ENCODE results near the gene SP7.

The SP7 gene

DNA sequence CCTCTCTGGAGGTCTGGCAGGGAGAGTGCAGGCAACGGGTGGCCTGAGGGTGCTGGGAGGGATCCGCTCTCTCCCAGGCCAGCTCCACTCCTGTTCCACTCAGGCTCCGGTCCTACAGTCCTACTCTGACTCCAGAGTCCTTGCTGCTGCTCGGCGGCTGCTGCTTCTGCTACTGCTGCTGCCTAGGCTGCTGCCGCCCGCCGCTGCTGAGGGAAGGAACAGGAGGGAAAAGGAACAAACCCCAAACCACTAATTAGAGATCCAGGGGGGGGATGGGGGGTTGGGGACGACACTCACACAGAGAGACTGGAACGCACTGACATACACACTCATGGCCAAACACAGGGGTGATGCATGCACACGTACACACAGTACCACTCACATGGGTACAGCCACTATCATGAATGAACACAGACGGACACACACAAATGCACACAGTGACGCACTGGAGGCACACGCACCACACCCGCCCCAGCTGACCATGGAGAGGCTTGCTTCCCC lies at the start of gene SP7:
TSS of gene SP7 (minus strand) at position 174 of the 501 bp plus-strand sequence. CDS start 708 bp downstream, outside the sequence.
- H3K9me3 ChIP-seq (ENCODE audit: insufficient read depth, low read length), result no peaks in the 10 kb centered on the region
- H3K9ac ChIP-seq (ENCODE audit: insufficient read length, low read depth), result peak within 1 kb of the TSS; percentile 42
- no peaks in the 10 kb centered on the region for H3K36me3 ChIP-seq (ENCODE audit: insufficient read depth, insufficient read length, low read length)
- no peak within 1 kb of the TSS for H3K4me3 ChIP-seq (ENCODE audit: insufficient read length, low read depth)
- TF ChIP-seq ZNF274 (IDR thresholded peaks at IDR 0.05; ENCODE audit: low read depth, low read length), result no peak
- TF ChIP-seq YY1 (IDR thresholded peaks at IDR 0.05; ENCODE audit: insufficient read depth, insufficient read length), result no peak
- no peak for TF ChIP-seq SUZ12 (IDR thresholded peaks at IDR 0.05; ENCODE audit: extremely low read depth, insufficient read depth, insufficient read length)
- H3K4me1 ChIP-seq (ENCODE audit: insufficient read depth, insufficient read length), result peaks cover 23% of the 10 kb centered on the region
- H3K27me3 ChIP-seq (ENCODE audit: insufficient read depth, insufficient read length), result peaks cover 5% of the 10 kb centered on the region
- no peak for DNase-seq (ENCODE audit: low read depth, low spot score)

DNA sequence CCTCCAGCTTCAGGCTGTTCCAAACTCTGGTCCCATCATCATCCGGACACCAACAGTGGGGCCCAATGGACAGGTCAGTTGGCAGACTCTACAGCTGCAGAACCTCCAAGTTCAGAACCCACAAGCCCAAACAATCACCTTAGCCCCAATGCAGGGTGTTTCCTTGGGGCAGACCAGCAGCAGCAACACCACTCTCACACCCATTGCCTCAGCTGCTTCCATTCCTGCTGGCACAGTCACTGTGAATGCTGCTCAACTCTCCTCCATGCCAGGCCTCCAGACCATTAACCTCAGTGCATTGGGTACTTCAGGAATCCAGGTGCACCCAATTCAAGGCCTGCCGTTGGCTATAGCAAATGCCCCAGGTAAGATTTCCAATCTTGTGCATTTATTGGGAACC lies 47.1 kb upstream of the SP7 start:
- Histone ChIP-seq H3K4me3 (ENCODE audit: insufficient read length, low read depth) (peak overlapping the region; percentile 8), H3K27me3 (ENCODE audit: insufficient read depth, insufficient read length) (no peaks in the 10 kb centered on the region), H3K36me3 (ENCODE audit: insufficient read depth, insufficient read length, low read length) (peaks cover 53% of the 10 kb centered on the region), H3K4me1 (ENCODE audit: insufficient read depth, insufficient read length) (peaks cover 11% of the 10 kb centered on the region), H3K9ac (ENCODE audit: insufficient read length, low read depth) (no peak overlapping the region), H3K9me3 (ENCODE audit: insufficient read depth, low read length) (no peaks in the 10 kb centered on the region)
- DNase-seq (ENCODE audit: low read depth, low spot score), result no peak
- TF ChIP-seq YY1 (IDR thresholded peaks at IDR 0.05; ENCODE audit: insufficient read depth, insufficient read length) (no peak), SUZ12 (IDR thresholded peaks at IDR 0.05; ENCODE audit: extremely low read depth, insufficient read depth, insufficient read length) (no peak), ZNF274 (IDR thresholded peaks at IDR 0.05; ENCODE audit: low read depth, low read length) (no peak)

DNA sequence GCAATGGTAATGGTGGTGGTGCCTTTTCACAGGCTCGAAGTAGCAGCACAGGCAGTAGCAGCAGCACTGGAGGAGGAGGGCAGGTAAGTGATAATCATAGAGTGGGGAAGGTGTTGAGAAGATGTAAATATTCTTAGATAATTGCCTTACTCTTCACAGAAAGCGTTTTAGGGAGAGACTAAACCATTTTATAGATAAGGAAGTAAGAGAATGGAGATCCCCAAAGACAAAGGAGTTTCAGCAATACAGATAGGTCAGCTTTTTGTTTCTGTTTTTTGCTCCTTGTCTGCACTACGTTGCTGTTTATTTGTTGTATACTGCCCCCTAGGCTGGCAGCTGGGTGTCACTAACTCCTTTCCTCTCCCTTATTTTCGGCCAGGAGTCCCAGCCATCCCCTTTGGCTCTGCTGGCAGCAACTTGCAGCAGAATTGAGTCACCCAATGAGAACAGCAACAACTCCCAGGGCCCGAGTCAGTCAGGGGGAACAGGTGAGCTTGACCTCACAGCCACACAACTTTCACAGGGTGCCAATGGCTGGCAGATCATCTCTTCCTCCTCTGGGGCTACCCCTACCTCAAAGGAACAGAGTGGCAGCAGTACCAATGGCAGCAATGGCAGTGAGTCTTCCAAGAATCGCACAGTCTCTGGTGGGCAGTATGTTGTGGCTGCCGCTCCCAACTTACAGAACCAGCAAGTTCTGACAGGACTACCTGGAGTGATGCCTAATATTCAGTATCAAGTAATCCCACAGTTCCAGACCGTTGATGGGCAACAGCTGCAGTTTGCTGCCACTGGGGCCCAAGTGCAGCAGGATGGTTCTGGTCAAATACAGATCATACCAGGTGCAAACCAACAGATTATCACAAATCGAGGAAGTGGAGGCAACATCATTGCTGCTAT lies 45.8 kb upstream of the SP7 start:
- peaks cover 11% of the 10 kb centered on the region for H3K4me1 ChIP-seq (ENCODE audit: insufficient read depth, insufficient read length)
- peak overlapping the region; percentile 66 for H3K9ac ChIP-seq (ENCODE audit: insufficient read length, low read depth)
- no peaks in the 10 kb centered on the region for H3K27me3 ChIP-seq (ENCODE audit: insufficient read depth, insufficient read length)
- TF ChIP-seq ZNF274 (IDR thresholded peaks at IDR 0.05; ENCODE audit: low read depth, low read length), result no peak
- no peak for TF ChIP-seq YY1 (IDR thresholded peaks at IDR 0.05; ENCODE audit: insufficient read depth, insufficient read length)
- TF ChIP-seq SUZ12 (IDR thresholded peaks at IDR 0.05; ENCODE audit: extremely low read depth, insufficient read depth, insufficient read length), result no peak
- H3K4me3 ChIP-seq (ENCODE audit: insufficient read length, low read depth), result peak overlapping the region; percentile 48
- DNase-seq (ENCODE audit: low read depth, low spot score), result peak; percentile 28
- no peaks in the 10 kb centered on the region for H3K9me3 ChIP-seq (ENCODE audit: insufficient read depth, low read length)
- peaks cover 43% of the 10 kb centered on the region for H3K36me3 ChIP-seq (ENCODE audit: insufficient read depth, insufficient read length, low read length)

DNA sequence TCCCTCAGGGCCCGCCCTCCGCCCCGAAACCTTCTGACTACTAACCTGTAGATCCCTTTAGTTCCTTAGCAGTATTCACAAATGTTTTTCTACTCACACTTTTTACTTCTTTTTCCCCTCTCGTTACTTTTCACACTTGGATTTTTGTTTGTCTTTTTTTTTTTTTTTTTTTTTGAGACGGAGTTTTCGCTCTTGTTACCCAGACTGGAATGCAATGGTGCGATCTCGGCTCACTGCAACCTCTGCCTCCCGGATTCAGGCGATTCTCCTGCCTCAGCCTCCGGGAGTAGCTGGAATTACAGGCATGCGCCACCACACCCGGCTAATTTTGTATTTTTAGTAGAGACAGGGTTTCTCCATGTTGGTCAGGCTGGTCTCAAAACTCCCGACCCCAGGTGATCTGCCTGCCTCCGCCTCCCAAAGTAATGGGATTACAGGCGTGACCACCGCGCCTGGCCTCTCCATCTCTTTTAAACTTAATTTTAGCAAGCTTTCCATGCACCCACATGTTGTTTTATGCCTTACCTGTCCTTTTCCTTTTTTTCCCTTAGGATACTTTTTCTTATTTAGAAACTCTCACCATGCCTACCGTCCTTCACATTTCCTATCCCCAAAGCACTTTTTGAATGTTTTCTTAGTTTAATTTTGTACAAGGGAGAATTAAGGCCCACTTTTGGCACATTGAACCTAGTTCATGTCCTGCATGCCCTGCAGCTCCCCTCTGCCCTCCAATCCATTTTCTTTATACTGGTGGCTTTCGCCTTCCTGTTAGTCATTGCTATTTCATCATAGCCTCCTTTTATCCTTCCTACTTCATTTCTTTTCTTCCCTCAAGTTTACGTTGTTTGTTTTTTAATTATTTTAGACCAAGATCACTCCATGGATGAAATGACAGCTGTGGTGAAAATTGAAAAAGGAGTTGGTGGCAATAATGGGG lies 44.9 kb upstream of the SP7 start:
- Histone ChIP-seq H3K4me1 (ENCODE audit: insufficient read depth, insufficient read length) (peaks cover 11% of the 10 kb centered on the region), H3K36me3 (ENCODE audit: insufficient read depth, insufficient read length, low read length) (peaks cover 34% of the 10 kb centered on the region), H3K9ac (ENCODE audit: insufficient read length, low read depth) (peak overlapping the region; percentile 57), H3K27me3 (ENCODE audit: insufficient read depth, insufficient read length) (no peaks in the 10 kb centered on the region), H3K4me3 (ENCODE audit: insufficient read length, low read depth) (peak overlapping the region; percentile 48), H3K9me3 (ENCODE audit: insufficient read depth, low read length) (no peaks in the 10 kb centered on the region)
- no peak for DNase-seq (ENCODE audit: low read depth, low spot score)
- no peak for TF ChIP-seq SUZ12 (IDR thresholded peaks at IDR 0.05; ENCODE audit: extremely low read depth, insufficient read depth, insufficient read length)
- TF ChIP-seq ZNF274 (IDR thresholded peaks at IDR 0.05; ENCODE audit: low read depth, low read length), result no peak
- TF ChIP-seq YY1 (IDR thresholded peaks at IDR 0.05; ENCODE audit: insufficient read depth, insufficient read length), result no peak

DNA sequence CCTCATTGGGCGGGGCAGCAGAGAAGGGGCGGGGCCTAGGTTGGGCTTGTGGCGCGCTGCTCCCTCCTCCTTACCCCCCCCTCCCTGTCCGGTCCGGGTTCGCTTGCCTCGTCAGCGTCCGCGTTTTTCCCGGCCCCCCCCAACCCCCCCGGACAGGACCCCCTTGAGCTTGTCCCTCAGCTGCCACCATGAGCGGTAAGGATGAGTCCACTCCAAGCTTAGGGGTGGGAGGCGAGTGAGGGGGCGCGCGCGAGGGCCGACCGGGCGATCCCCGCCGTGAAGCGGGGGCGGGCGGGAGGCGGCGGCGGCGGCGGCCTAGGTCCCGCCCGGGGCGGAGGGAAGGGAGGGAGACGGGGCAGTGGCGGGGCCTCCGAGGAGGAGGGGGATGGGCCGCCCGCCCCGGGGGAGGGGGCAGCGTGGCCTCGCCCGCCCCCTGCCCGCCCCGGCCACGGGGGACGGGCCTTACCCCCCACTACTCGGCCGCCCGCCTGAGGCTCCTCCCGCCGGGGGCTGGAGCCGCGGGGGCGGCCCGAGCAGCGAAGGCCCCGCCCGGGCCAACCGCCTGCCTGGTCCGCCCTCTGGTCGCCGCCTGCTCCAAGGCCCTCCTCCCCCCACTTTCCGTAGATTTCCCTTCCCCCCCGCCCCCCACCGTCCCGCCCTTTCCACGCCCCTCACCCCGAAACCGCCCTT lies 44.1 kb upstream of the SP7 start, which contains the start of gene SP1:
TSS of gene SP1 (plus strand) at position 73 of the 690 bp plus-strand sequence. CDS start at position 189, 116 bp downstream.
- peak within 1 kb of the TSS; percentile 55 for H3K4me3 ChIP-seq (ENCODE audit: insufficient read length, low read depth)
- DNase-seq (ENCODE audit: low read depth, low spot score), result peak; percentile 77
- H3K36me3 ChIP-seq (ENCODE audit: insufficient read depth, insufficient read length, low read length), result peaks cover 32% of the 10 kb centered on the region
- no peaks in the 10 kb centered on the region for H3K9me3 ChIP-seq (ENCODE audit: insufficient read depth, low read length)
- H3K27me3 ChIP-seq (ENCODE audit: insufficient read depth, insufficient read length), result no peaks in the 10 kb centered on the region
- peaks cover 11% of the 10 kb centered on the region for H3K4me1 ChIP-seq (ENCODE audit: insufficient read depth, insufficient read length)
- TF ChIP-seq YY1 (IDR thresholded peaks at IDR 0.05; ENCODE audit: insufficient read depth, insufficient read length) (no peak), SUZ12 (IDR thresholded peaks at IDR 0.05; ENCODE audit: extremely low read depth, insufficient read depth, insufficient read length) (no peak), ZNF274 (IDR thresholded peaks at IDR 0.05; ENCODE audit: low read depth, low read length) (no peak)
- peak within 1 kb of the TSS; percentile 84 for H3K9ac ChIP-seq (ENCODE audit: insufficient read length, low read depth)

DNA sequence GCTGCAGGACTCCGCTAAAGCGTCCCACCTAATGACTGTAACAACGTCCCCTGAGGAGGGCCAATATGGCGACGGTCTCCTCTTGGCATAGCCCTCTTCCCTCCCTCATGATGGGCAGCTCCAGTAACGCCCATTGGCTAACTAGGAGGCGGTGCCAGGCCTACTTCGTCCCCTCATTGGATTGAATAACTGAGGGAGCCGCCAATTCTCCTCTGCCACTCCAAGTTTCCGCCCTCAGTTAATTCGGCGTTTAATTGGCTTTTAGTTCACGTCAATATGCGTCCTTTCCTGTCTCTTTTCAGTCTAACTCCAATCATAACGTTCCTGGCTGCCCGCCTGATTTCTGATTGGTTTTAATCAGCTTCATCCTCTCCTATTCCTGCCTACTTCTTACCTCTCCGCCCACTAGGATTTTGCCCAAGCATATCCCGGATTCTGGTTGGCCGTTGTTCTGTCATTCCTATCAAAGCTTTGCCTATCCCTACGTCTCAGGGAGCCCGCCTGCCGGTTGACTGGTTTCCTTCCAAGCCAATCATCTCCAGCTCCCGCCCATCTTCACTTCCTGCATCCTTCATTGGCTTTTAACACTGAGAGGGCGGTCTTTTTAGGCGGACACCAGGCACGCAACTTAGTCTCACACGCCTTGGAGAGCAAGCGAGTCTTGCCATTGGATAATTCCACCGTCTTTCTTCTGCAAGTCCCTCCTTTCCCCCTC lies 43.4 kb upstream of the SP7 start:
- DNase-seq (ENCODE audit: low read depth, low spot score), result peak; percentile 100
- peak; percentile 86 for TF ChIP-seq YY1 (IDR thresholded peaks at IDR 0.05; ENCODE audit: insufficient read depth, insufficient read length)
- TF ChIP-seq ZNF274 (IDR thresholded peaks at IDR 0.05; ENCODE audit: low read depth, low read length), result no peak
- Histone ChIP-seq H3K27me3 (ENCODE audit: insufficient read depth, insufficient read length) (no peaks in the 10 kb centered on the region), H3K36me3 (ENCODE audit: insufficient read depth, insufficient read length, low read length) (peaks cover 30% of the 10 kb centered on the region), H3K9ac (ENCODE audit: insufficient read length, low read depth) (peak overlapping the region; percentile 84), H3K9me3 (ENCODE audit: insufficient read depth, low read length) (no peaks in the 10 kb centered on the region), H3K4me3 (ENCODE audit: insufficient read length, low read depth) (peak overlapping the region; percentile 55), H3K4me1 (ENCODE audit: insufficient read depth, insufficient read length) (peaks cover 11% of the 10 kb centered on the region)

Data from NT2/D1 (cell line).